GM12801 (cell line): Measurements from ENCODE around the gene GNLY.

Source experiments
- TF ChIP-seq, protein P1 (sequence below): IDR thresholded peaks from one replicate; pipeline ENCODE4 v1.5.1; 2011; ENCODE audit warnings: control low read depth; ENCODE audit not compliant: insufficient read length; ENCODE audit errors: extremely low read depth

GNLY gene

DNA sequence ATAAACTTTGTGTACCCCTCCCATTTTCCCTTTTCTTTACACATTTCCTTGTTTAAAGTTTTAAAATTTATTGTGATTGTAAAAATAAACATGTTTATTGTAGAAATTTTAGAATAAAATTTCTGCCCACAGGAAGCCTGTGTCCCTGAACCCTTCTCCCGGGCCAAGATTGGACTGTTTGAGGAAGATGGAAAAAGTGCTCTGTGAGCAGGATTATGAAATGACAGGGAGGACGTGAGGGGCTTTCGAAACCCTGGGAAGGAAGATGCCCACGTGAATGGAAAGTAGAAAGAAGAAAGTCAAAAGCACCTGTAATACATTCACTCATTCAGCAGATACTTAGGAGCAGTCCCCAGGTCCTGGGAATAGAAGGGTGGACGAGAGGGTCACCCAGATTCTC, 34.2 kb downstream of the GNLY start:
- TF ChIP-seq, protein P1, sequence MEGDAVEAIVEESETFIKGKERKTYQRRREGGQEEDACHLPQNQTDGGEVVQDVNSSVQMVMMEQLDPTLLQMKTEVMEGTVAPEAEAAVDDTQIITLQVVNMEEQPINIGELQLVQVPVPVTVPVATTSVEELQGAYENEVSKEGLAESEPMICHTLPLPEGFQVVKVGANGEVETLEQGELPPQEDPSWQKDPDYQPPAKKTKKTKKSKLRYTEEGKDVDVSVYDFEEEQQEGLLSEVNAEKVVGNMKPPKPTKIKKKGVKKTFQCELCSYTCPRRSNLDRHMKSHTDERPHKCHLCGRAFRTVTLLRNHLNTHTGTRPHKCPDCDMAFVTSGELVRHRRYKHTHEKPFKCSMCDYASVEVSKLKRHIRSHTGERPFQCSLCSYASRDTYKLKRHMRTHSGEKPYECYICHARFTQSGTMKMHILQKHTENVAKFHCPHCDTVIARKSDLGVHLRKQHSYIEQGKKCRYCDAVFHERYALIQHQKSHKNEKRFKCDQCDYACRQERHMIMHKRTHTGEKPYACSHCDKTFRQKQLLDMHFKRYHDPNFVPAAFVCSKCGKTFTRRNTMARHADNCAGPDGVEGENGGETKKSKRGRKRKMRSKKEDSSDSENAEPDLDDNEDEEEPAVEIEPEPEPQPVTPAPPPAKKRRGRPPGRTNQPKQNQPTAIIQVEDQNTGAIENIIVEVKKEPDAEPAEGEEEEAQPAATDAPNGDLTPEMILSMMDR, result no peak

DNA sequence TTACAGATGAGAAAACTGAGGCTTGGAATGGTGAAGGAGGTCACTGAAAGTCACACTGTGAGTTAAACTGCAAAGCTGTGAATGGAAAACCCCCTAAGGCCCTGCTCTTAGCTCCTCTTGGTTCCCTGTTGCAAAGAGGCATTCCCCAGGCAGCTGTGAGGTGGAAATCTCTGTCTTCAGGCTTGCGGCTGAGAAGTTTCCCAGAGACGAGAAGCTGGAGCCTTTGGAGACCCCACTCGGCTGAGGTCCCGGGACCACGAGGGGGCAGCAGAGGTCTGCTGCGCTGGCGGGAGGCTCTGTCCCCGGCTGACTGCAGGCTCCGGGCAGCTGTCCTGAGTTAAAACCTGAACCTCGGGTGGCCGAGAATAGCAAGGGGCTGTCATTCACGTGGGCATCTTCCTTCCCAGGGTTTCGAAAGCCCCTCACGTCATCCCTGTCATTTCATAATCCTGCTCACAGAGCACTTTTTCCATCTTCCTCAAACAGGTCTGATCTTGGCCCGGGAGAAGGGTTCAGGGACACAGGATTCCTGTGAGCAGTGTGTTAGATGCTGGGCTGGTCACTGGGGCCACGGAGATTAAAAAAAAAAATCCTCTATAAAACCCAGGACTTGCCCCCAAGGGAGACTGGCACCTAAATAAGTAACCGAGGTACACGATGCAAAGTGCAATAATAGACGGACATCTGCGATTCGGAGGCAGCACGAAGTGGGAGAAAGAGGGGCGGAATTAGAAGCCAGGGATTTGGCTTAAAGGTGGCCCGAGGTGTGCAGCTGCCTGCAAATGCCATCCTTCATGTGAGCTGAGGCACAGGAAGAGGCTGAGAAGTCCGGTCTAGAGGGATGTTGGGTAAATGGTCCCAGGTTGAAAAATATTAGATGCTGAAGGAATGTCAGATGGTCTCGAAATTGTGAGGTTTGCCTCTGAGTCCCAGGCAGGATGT, 35.0 kb downstream of the GNLY start:
- TF ChIP-seq, protein P1, result peak; percentile 50

DNA sequence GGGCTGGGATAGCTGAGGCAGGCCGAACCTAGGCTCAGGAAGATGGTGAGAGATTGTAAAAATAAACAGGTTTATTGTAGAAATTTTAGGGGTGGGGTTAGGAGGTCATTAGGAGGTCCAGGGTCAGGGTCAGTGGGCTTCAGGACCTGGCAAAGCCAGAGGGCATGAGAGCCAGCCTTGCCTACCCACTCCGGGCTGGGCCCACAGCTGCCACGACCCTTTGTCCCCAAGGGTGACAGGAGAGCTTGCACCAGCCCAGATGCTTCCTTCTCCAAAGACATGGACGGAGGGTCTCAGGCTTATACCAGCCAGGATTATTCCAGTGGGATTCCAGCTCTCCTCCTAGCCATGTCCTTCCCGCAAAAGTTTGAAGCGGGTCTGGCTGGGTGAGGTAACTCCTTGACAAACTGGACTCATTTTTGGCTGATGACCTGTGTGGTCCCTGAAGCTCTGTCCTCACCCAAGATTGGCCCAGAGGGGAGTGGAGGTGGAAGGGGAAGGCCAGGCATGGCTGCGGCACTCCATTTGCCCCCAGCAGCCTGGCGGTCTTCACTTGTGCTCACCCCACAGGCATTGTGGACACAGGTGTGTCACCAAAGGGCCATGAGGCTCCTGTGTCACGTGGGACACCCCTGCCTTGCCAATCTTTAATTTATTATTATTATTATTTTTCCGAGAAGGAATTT, 35.8 kb downstream of the GNLY start:
- TF ChIP-seq, protein P1, result no peak

DNA sequence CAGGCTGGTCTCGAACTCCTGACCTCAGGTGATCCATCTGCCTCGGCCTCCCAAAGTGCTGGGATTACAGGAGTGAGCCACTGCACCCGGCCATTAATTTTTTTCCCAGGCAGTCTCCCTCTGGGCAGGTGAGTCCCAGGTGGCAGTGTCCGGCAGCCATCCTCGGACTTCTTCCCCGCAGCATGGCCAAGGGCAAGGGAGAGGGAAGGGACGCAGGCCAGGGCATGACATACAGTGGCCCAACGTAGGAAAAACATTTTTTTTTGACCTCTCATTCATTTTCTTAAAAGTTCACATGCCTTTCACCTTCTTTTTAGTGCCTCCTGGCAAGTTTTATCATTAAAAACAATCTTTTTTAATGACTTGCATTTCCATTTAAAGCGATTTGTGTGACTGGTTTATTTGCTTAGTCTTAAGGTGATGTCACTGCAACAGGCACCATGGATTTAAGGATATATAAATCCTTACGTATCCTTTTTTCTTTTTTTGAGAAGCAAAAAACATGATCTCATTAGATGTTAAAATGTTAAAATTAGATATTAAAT, 36.6 kb downstream of the GNLY start:
- TF ChIP-seq, protein P1, result no peak

DNA sequence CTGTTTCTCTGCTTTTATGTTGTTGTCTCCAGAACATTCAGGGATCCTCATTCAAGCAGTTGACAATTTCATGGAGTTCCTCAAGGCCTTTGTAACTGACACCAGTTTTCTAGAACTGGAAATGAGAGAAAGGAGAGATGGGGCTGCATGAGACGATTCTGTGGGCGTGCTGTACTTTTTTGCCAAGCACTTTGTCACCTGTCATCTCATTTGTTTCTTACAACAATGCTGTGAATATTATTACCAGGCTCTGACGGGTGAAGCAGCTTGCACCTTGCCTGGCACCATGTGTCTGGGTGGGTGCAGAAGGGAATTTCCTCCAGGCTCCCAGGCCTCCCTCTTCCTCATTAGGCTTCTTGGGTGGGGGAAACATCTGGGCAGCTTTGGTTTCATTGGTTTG, 37.4 kb downstream of the GNLY start:
- TF ChIP-seq, protein P1, result no peak

DNA sequence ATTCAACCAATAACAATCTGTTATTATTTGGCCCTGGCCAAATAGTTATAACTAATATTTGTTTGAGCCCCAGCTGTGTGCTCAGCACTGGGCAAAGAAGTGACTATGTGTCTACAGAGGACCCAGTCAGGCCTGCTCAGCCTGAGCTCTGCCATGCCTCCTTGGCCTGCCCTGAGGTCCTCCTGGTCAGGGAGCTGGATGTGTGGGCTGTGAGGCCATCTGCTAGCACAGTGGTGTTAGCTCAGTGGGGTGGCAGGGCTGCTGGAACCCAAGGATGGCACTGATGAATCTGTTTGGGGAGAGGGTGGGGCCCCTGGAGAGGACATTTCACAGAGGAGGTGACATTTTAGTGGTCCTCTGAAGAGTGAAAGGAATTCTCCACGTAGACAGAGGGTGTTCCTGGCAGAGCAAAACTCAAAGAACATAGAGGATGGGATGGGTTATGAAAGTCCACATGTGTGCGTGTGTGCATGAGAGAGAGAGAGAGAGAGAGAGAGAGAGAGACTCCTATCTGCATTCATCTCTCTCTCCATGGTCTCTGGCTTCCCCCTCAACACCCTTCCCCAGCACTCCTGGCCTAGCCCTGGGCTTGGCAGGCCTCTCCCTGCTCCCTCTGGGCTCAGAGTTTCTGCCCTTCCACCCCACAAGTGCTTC, 38.4 kb downstream of the GNLY start:
- TF ChIP-seq, protein P1, result no peak
